T-helper 2 cell (primary cell): ENCODE results near the gene FCAMR.

Experiments
- DNase-seq, 5 experiments: peaks; one replicate each; pipeline versions ENCODE4 v3.0.0 to v3.0.0-alpha.2; 2012 to 2022

Gene FCAMR

DNA sequence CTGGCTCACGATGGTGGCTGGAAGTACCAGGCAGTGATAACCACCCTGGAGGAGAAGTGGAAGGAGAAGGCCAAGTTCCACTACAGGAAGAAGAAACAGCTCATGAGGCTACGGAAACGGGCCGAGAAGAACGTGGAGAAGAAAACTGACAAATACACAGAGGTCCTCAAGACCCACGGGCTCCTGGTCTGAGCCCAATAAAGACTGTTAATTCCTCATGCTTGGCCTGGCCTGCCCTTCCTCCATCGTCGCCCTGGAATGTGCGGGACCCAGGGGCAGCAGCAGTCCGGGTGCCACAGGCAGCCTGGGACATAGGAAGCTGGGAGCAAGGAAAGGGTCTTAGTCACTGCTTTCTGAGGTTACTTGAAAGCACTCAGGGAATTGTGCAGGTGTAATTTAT is 62.2 kb downstream of the FCAMR start:
- DNase-seq: no peak
